Upper lobe of left lung (tissue), 4 donors: Measurements from ENCODE around the gene HPD.

Experiments used
- CTCF ChIP-seq, 6 experiments: fragments of 450-650 bp in 4 of 6; fragments of 200-600 bp in 2 of 6; sonication (generic) in 2 of 6; IDR thresholded peaks; one replicate each; pipeline ENCODE4 v1.5.1; 2016 to 2019; ENCODE audit warnings: antibody characterized with exemption in 6 of 6
- EP300 ChIP-seq, 4 donors: sonication (generic); formaldehyde crosslinking; IDR thresholded peaks; one replicate each; pipeline ENCODE4 v1.5.1; 2017; ENCODE audit warnings: antibody characterized with exemption in 4 of 4, control low read depth in 2 of 4

- TF ChIP-seq CTCF (IDR thresholded peaks at IDR 0.05) (no peak), EP300 (IDR thresholded peaks at IDR 0.05) (no peak)
Observed at GRCh38 chr12:121838126-121838525, 20.5 kb downstream of the HPD start.
